Dermis blood vessel endothelial cell (primary cell): ENCODE results near the gene TM4SF18. TPM values are rescaled to one million over a fixed set of nuclear protein-coding genes. Genes with fewer than 3 reads are reported as not detected.
"Not testable (repeated sequence)": the region's sequence is repeated elsewhere in the genome, so short reads cannot be mapped to it uniquely, and the experiment has no call there.

Experiments
- DNase-seq: peaks from one replicate; pipeline ENCODE4 v3.0.0; 2010
- total RNA-seq: library from RNA; depleted of rRNA; stranded (reverse); fragments of >200 nt; gene quantifications from 2 replicates; pipeline ENCODE4 v1.2.3, GENCODE V29; 2014

TM4SF18 gene, protein sequence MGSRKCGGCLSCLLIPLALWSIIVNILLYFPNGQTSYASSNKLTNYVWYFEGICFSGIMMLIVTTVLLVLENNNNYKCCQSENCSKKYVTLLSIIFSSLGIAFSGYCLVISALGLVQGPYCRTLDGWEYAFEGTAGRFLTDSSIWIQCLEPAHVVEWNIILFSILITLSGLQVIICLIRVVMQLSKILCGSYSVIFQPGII
- 363 and 529 TPM in 2 replicates for total RNA-seq

DNA sequence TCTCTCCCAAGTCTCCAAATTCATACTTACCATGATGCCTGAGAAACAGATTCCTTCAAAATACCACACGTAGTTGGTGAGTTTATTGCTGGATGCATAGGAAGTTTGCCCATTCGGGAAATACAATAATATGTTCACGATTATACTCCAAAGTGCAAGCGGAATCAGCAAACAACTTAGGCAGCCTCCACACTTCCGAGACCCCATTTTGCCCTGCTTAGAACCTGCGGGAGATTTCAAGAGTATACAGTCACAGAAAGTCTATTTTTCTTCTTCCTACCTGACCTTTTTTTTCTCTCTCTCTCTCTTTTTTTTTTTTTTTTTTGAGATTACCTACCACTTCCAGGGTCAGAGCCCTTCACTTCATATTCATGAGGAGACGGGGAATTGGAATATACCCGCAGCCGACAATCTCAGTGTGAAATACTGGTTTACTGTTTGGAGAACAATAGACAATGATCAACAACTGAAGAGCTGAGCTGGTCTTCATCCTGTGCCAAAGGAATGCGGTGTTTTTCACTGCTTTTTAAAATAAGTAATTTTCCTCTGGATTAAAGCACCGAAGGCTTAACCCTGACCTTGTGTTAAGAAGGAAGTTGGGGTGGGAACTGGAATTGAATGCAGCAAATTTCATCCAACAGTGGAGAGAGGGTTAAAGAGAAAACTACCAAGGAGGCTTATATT lies at the start of gene TM4SF18:
Gene TM4SF18, minus strand, starts transcription at position 461 of the 684 bp plus-strand sequence. Its CDS starts 254 bp downstream, at position 207.
- peak; percentile 73 for DNase-seq

DNA sequence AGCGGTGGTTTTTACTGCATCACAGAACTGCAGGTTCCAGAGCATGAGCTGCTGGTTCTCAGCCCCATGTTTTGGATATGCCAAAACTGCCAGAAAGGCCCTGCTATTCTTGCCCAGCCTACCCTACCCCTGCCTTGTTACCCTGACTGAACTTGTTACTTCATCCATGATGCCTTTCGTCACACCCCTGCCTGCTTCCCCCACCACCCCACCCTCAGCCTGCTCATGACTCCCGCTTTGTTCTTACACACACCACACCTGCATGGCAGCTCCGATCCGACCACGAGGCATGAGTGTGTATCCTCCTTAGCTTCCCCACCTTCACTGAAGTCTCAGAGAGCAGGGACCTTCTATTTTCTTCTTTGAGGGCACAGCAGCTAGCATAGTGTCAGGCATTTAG lies 49.1 kb upstream of the TM4SF18 start:
- no peak for DNase-seq

DNA sequence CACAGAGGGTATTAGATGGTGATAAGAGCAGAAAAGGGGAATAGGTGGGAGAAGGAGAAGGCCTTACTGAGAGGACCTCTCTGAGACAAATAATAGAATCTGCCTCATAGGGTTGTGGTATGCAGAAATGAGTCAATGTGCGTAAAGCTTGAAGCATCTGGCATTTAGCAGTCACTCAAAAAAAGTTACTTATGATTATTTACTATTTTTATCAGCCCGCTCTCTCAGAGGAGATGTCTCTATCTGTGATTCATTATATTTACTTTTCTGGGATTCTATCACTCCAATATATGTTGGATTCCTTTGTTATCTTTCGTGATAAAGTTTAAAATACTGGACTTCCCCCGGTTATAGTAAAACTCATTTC lies 48.6 kb upstream of the TM4SF18 start:
- DNase-seq, result peak; percentile 32

- DNase-seq, result no peak
Measured at GRCh38 chr3:149381173-149382100, 48.0 kb upstream of the TM4SF18 start.

DNA sequence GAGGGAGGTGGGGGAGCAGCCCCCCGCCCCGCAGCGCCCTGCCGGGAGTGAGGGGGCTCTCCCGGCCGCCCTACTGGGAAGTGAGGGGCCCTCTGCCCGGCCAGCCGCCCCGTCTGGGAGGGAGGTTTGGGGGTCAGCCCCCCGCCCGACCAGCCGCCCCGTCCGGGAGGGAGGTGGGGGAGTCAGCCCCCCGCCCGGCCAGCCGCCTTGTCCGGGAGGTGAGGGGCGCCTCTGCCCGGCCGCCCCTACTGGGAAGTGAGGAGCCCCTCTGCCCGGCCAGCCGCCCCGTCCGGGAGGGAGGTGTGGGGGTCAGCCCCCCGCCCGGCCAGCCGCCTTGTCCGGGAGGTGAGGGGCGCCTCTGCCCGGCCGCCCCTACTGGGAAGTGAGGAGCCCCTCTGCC lies 46.8 kb upstream of the TM4SF18 start:
- not testable (repeated sequence) for DNase-seq

DNA sequence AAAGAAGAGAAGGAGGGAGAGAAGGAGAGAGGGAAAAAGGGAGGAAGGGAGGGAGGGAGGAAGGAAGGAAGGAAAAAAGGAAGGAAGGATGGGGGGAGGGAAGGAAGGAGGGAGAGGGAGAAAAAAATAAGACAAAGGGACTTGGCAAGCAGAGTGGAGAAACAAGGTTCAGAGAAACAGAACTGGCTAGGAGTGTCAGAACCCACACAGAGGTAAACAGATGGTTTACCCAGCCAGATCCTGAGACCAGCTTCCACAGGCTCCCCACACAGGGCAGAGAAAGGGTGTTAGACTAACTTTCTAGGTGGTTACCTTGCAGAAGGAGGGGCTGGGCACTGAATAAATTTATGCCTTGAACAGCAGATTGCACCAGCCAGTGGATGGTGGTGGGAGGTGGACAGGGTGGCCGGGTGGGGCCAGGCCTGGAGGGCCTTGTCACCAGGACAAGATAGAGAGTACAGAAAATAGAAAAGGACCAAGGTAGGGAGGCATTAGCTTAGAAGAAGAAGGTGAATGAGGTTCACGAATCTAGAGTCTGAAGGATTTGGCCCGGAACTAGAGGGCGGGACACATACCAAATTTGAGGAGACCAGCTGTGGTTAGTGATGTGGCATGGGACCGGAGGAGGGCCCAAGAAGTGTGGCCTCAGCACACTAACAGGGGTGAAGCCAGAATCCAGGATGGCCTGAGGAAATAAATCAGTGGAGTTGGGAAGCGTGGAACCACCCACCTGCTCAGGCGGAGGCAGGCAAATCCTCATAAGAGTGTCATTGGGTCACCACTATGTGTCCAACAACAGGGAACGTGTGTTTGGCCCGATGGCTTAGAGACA lies 45.3 kb upstream of the TM4SF18 start:
- DNase-seq, result peak; percentile 31

GRCh38 chr3:149377408-149378364 lies 44.2 kb upstream of the TM4SF18 start, which contains the start of gene TM4SF1:
Gene TM4SF1 (minus strand): TSS chr3:149377649. CDS start chr3:149377547, 102 bp downstream.
- peak; percentile 100 for DNase-seq

DNA sequence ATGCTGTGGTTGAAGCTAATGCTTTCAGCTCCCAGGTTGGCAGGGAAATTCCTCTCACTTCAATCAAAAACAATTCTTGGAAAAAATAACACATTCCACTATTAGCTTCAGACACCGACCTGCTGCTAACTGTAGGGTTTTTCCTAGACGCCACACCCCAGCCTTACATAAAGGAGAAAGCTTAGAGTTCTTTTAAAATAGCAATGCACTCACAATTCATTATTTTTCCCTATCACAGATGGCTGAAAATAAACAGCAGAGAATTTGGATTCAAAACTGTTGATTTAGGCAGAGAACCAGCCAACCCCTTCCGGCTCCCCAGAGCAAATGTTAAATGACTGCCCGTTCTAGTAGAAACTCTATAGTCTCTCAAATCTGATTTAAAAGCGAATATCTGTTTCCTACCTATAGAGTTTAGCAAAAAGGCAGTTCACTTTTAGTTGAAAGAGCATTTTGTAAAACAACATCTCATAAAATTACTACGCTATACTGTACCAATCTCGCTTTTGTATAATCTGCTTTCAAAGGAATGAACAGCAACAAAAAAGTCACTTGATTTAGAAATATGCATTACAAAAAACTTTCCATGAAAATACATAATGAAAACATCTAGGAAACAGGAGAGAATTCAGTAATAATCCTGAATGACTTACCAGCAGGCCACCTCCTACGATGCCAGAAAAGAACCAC lies 43.4 kb upstream of the TM4SF18 start:
- DNase-seq, result peak; percentile 67

- DNase-seq, result peak; percentile 71
Measured at GRCh38 chr3:149375501-149376196, 42.2 kb upstream of the TM4SF18 start.

GRCh38 chr3:149374793-149375500 lies 41.5 kb upstream of the TM4SF18 start:
- DNase-seq, result peak; percentile 10

- DNase-seq, result peak; percentile 29
Measured at GRCh38 chr3:149374391-149374790, 41.0 kb upstream of the TM4SF18 start.

GRCh38 chr3:149373235-149374125 lies 40.0 kb upstream of the TM4SF18 start:
- peak; percentile 54 for DNase-seq

- DNase-seq, result no peak
Measured at GRCh38 chr3:149371723-149372114, 38.3 kb upstream of the TM4SF18 start.

- peak; percentile 95 for DNase-seq
Measured at GRCh38 chr3:149371001-149371722, 37.7 kb upstream of the TM4SF18 start.

DNA sequence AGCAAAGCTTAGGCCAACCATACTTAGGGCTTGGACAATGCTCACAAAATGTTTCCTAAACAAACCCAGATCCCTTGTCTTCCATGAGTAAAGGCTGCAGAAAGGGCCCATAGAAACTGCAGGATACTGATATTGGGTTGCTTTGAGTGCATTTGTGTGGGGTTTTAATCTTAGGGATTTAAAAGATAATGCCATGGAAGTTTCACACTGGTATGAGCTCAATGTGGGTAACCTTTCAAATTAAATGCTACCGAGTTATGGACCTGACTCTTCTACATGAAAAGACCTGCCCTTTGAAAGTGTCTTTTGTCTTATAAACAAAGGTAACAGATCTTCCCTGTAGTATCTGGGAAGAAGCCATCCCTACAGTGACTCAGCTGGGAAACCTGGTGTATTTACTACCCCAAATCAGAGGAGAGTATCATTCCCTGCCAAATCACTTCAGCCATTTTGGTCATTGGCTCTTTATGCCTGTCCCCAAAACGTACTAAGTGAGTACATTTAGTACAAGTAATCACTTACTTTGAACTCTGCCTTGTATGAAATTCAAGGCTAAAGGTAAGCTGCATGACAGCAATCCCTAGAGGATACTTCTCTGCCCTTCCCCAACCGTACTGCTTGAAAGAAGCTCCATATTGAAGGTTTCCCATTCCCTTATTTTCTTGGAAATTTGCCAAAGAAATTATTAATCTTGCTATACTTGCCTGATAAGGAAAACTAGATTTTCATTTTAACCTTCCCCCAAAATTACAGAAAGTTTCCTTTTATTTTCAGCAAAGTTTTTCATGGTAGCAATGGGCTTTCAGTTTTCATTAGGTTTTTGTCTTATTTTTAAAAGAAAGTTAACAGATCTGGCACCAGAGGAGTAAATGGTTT lies 36.8 kb upstream of the TM4SF18 start:
- peak; percentile 40 for DNase-seq
